ENCODE measurements around the gene PRICKLE2.

PRICKLE2 gene

DNA sequence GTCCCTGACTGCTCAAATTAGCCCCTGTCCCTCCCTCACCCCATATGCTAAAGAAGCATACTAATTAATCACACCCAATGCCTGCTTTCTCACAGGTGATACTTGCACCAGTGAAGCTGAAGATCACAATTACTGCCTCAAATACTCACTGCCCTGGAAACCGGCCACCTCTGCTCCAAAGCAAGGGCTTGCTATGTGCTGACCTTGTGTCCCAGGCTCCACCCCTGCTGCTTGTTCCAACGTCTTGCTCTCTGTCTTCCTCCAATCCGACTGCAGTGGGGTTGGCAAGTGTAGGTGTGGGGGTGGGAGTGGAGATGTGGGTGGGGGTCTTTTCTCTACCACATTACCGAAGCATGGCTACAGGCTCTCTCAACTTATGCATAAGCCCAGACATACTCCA lies 146.3 kb downstream of the PRICKLE2 start:
- no peaks in the 10 kb centered on the region for H3K27me3 ChIP-seq
- no peaks in the 10 kb centered on the region for H3K9me3 ChIP-seq
- H3K4me1 ChIP-seq (ENCODE audit: control insufficient read depth in 1 of 2, insufficient read depth in 1 of 2, low read depth in 1 of 2, low read length in 1 of 2) = peaks cover 43 to 49% of the 10 kb centered on the region in 2 experiments
- no peaks in the 10 kb centered on the region for H3K36me3 ChIP-seq
- TF ChIP-seq, protein P1, sequence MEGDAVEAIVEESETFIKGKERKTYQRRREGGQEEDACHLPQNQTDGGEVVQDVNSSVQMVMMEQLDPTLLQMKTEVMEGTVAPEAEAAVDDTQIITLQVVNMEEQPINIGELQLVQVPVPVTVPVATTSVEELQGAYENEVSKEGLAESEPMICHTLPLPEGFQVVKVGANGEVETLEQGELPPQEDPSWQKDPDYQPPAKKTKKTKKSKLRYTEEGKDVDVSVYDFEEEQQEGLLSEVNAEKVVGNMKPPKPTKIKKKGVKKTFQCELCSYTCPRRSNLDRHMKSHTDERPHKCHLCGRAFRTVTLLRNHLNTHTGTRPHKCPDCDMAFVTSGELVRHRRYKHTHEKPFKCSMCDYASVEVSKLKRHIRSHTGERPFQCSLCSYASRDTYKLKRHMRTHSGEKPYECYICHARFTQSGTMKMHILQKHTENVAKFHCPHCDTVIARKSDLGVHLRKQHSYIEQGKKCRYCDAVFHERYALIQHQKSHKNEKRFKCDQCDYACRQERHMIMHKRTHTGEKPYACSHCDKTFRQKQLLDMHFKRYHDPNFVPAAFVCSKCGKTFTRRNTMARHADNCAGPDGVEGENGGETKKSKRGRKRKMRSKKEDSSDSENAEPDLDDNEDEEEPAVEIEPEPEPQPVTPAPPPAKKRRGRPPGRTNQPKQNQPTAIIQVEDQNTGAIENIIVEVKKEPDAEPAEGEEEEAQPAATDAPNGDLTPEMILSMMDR (IDR thresholded peaks at IDR 0.05) = no peak
- no peak overlapping the region for H3K4me3 ChIP-seq (ENCODE audit: low read depth in 1 of 2, low read length in 1 of 2)
- no peak overlapping the region for H3K27ac ChIP-seq

DNA sequence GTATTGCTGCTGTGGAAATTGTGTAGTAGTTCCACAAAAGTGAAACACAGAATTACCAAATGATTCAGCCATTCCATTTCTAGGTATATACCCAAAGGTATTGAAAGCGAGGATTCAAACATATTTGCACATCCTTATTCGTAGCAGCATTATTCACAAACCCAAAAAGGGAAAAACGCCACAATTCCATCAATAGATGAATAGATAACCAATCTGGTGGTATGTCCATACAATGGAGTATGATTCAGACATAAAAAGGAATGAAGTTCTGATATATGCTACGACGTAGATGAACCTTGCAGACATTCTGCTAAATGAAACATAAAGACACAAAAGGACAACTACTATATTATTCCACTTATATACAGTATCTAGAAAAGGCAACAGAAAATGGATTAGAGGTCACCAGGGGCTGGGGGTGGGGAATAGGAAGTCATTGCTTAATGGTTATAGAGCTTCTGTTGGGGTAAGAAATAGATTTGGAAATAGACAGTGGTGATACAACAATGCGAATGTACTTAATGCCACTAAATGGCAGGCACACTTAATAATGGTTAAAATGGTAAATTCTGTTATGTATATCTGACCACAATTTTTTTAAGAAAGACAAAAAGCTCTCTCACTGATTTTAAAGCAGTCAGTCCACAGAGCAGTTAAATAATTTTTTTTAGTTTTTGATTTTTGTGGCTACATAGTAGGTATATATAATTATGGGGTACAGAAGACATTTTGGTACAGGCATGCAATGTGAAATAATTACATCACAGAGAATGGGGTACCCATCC lies 150.2 kb downstream of the PRICKLE2 start:
- TF ChIP-seq, protein P1 (IDR thresholded peaks at IDR 0.05) = no peak
- no peaks in the 10 kb centered on the region for H3K27me3 ChIP-seq
- H3K36me3 ChIP-seq = no peaks in the 10 kb centered on the region
- H3K9me3 ChIP-seq = no peaks in the 10 kb centered on the region
- H3K4me3 ChIP-seq (ENCODE audit: low read depth in 1 of 2, low read length in 1 of 2) = no peak overlapping the region
- peaks cover 33 to 37% of the 10 kb centered on the region in 2 experiments for H3K4me1 ChIP-seq (ENCODE audit: control insufficient read depth in 1 of 2, insufficient read depth in 1 of 2, low read depth in 1 of 2, low read length in 1 of 2)
- peak overlapping the region; percentile 82 for H3K27ac ChIP-seq

DNA sequence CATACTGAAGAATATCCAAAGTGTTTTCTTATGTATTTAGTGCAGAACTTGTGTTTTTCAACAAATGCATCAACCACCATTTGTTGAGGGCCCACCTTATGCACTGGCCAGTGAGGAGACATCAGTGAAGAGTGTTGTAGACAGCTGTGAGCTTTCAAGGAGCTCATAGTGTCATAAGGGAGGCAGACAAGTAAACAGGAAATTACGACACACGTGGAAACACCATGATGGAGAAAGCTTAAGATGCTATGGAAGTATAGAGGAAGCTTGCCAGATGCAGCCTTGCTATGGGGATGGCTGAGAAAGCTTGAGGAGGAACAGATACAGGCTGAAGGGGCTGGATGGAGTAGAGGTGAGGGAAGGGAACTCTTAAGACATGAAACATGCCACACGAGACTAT lies 151.2 kb downstream of the PRICKLE2 start:
- no peaks in the 10 kb centered on the region for H3K27me3 ChIP-seq
- H3K27ac ChIP-seq = peak overlapping the region; percentile 82
- peaks cover 33 to 37% of the 10 kb centered on the region in 2 experiments for H3K4me1 ChIP-seq (ENCODE audit: control insufficient read depth in 1 of 2, insufficient read depth in 1 of 2, low read depth in 1 of 2, low read length in 1 of 2)
- no peaks in the 10 kb centered on the region for H3K36me3 ChIP-seq
- TF ChIP-seq, protein P1 (IDR thresholded peaks at IDR 0.05) = no peak
- peak overlapping the region in 1 of 2 experiments; percentile 6 for H3K4me3 ChIP-seq (ENCODE audit: low read depth in 1 of 2, low read length in 1 of 2)
- no peaks in the 10 kb centered on the region for H3K9me3 ChIP-seq

DNA sequence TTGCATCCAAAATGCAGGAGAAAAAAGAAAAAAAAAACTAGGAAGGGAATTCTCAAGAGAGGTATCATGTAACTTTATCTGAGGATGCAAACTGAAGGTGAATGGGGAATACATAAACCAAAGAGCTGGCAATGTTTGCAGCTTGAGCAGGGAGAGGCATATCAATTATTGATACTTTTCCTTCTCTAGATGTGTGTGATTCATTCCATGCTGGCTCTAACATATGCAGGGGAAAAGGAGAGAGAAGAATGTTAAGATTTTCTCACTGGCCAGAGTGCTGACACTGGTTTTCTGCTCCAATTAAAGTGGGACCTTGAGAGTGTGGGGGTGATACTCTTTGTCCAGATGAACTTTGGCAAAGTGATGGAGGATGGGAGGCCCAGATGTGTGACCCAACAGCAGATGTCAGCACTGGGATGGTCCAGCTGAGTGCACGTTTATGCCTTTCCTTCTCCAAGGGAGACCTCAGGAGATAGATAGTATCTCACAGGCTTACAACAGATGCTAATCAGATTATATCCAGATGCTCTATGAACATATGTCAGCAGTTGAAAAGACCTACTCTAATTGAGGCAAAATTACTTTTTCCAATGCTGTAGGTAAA lies 152.0 kb downstream of the PRICKLE2 start:
- Histone ChIP-seq H3K4me3 (ENCODE audit: low read depth in 1 of 2, low read length in 1 of 2) (no peak overlapping the region), H3K4me1 (ENCODE audit: control insufficient read depth in 1 of 2, insufficient read depth in 1 of 2, low read depth in 1 of 2, low read length in 1 of 2) (peaks cover 33 to 37% of the 10 kb centered on the region in 2 experiments), H3K27ac (peak overlapping the region; percentile 82), H3K9me3 (no peaks in the 10 kb centered on the region), H3K27me3 (no peaks in the 10 kb centered on the region), H3K36me3 (no peaks in the 10 kb centered on the region)
- TF ChIP-seq, protein P1 (IDR thresholded peaks at IDR 0.05) = no peak

DNA sequence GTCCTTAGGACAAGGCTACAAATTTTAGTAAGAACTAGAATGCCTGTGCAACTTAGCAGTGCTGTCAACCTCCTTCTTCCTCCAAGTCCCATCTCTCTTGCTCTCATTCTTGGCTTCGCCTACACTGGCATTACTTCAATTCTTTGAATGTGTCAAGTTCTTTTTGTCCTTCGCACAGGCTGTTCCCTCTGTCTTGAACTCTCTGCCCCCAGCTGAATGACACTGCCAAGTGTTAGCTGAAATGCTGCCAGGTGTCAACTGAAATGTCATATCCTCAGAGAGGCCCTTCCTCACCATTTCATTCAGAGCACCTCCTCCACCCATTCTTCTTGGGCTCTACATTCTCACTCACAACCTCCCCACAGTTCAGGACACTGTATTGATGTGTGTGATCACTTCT lies 153.1 kb downstream of the PRICKLE2 start:
- Histone ChIP-seq H3K27ac (no peak overlapping the region), H3K36me3 (no peaks in the 10 kb centered on the region), H3K27me3 (no peaks in the 10 kb centered on the region), H3K4me3 (ENCODE audit: low read depth in 1 of 2, low read length in 1 of 2) (no peak overlapping the region), H3K9me3 (no peaks in the 10 kb centered on the region), H3K4me1 (ENCODE audit: control insufficient read depth in 1 of 2, insufficient read depth in 1 of 2, low read depth in 1 of 2, low read length in 1 of 2) (peaks cover 33 to 37% of the 10 kb centered on the region in 2 experiments)
- TF ChIP-seq, protein P1 (IDR thresholded peaks at IDR 0.05) = no peak

Data from neutrophil (primary cell).